Fibroblast of lung (primary cell): ENCODE data around the gene CCDC187. TPM values are rescaled to one million over a fixed set of nuclear protein-coding genes. Genes with fewer than 3 reads are reported as not detected.
A peak's percentile ranks its signal among the peaks of the same experiment; 100 is the strongest.

Source experiments
- DNase-seq, 2 donors: peaks; one replicate each; pipeline versions ENCODE4 v3.0.0 to v3.0.0-alpha.2; 2010; ENCODE audit warnings: low read depth in 2 of 2
- H2AFZ ChIP-seq: 2 replicates; pipeline ENCODE4 v1.5.1; 2012; ENCODE audit warnings: low read length, control low read depth, inconsistent platforms
- H3K27ac ChIP-seq: 2 replicates; pipeline ENCODE4 v1.5.1; 2011; ENCODE audit warnings: low read length, control low read depth; ENCODE audit not compliant: insufficient read depth
- H3K27me3 ChIP-seq: 2 replicates; pipeline ENCODE4 v1.5.1; 2011; ENCODE audit warnings: mild to moderate bottlenecking, low read length; ENCODE audit not compliant: control insufficient read depth, insufficient read depth
- H3K36me3 ChIP-seq: 2 replicates; pipeline ENCODE4 v1.5.1; 2011; ENCODE audit warnings: low read length; ENCODE audit not compliant: control insufficient read depth, insufficient read depth
- H3K4me1 ChIP-seq: 2 replicates; pipeline ENCODE4 v1.5.1; 2011; ENCODE audit warnings: low read length; ENCODE audit not compliant: control insufficient read depth, insufficient read depth; ENCODE audit errors: extremely low read depth
- H3K4me2 ChIP-seq: 2 replicates; pipeline ENCODE4 v1.5.1; 2011; ENCODE audit warnings: low read length, control low read depth; ENCODE audit not compliant: insufficient read depth; ENCODE audit errors: extremely low read depth
- H3K4me3 ChIP-seq, 4 experiments: fragments of 200-600 bp in 1 of 4; sonication (generic) in 1 of 4; replicated peaks in 1 of 4; 2 replicates each; pipeline ENCODE4 v1.5.1; 2011 to 2016; ENCODE audit warnings: low read length in 4 of 4, low read depth in 3 of 4, mild to moderate bottlenecking in 3 of 4, control low read depth in 2 of 4, inconsistent platforms in 1 of 4, mixed read lengths in 1 of 4; ENCODE audit not compliant: insufficient read depth in 1 of 4; ENCODE audit errors: control extremely low read depth in 1 of 4
- H3K79me2 ChIP-seq: 2 replicates; pipeline ENCODE4 v1.5.1; 2012; ENCODE audit warnings: mild to moderate bottlenecking, low read length, inconsistent platforms; ENCODE audit not compliant: control insufficient read depth, insufficient read depth
- H3K9ac ChIP-seq: 2 replicates; pipeline ENCODE4 v1.5.1; 2011; ENCODE audit warnings: mild to moderate bottlenecking, low read length, control low read depth; ENCODE audit not compliant: insufficient read depth
- H3K9me3 ChIP-seq: 2 replicates; pipeline ENCODE4 v1.5.1; 2012; ENCODE audit warnings: low read depth, low read length; ENCODE audit not compliant: control insufficient read depth, insufficient read depth
- H4K20me1 ChIP-seq: 2 replicates; pipeline ENCODE4 v1.5.1; 2011; ENCODE audit warnings: low read length; ENCODE audit not compliant: control insufficient read depth, insufficient read depth; ENCODE audit errors: extremely low read depth
- EZH2 ChIP-seq: IDR thresholded peaks from 2 replicates; pipeline ENCODE4 v1.5.1; 2012; ENCODE audit warnings: low read length, control low read depth, mild to moderate bottlenecking; ENCODE audit errors: missing control alignments
- polyA plus RNA-seq, 2 donors: library from polyadenylated mRNA; depleted of rRNA in 1 of 2; stranded (reverse) in 1 of 2; unstranded in 1 of 2; fragments of >200 nt; gene quantifications; 2 replicates each; pipeline ENCODE4 v1.2.1, GENCODE V29; 2011 to 2012; ENCODE audit warnings: missing spikeins in 1 of 2
- total RNA-seq: library from RNA; depleted of rRNA; stranded (reverse); fragments of >200 nt; gene quantifications from 2 replicates; pipeline ENCODE4 v1.2.1, GENCODE V29; 2014
- TF ChIP-seq, protein P1 (sequence below), 2 donors: IDR thresholded peaks in 1 of 2; conservative IDR thresholded peaks in 1 of 2; 1 replicate in 1 of 2; 2 replicates in 1 of 2; pipeline ENCODE4 v1.5.1; 2011 to 2012; ENCODE audit warnings: low read length in 2 of 2, control low read depth in 1 of 2, inconsistent platforms in 1 of 2, low read depth in 1 of 2, mild to moderate bottlenecking in 1 of 2

CCDC187 gene
- total and polyA plus RNA-seq, 2 donors (not counting 1 experiment from before 2014, with no cell fraction given): not detected

DNA sequence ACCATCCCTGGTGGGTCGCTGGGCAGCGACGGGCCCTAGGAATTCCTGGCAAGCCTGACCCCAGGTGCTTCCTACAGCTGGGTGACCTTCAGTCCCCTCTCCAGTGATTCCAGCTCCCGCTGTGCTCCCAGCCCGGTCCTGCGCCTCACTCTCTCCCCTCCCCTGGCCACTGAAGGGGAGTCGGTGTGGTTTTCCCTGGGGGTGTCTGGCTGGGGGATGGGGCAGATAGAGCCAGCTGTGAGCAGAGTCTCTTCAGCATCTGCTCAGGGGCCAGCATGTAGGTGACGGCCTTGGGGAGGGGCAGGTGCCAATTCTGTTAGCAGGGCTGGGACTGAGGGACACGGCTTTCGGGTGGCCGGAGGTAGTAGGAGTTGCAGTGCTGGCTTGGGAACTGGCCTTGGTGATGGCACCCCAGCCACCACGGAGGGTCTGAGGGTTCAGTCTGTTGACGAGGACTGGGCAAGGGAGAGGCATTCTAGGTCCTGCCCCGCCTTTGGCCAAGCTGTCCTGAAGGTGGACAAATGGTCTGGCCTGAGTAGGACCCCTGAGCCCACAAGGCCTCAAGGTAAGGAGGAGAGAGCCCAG, 26.6 kb upstream of the CCDC187 start:
- H3K36me3 ChIP-seq: peaks cover 15% of the 10 kb centered on the region
- H3K9ac ChIP-seq: no peak overlapping the region
- no peak overlapping the region for H2AFZ ChIP-seq
- peak overlapping the region in 1 of 4 experiments; percentile 19 for H3K4me3 ChIP-seq
- peak overlapping the region; percentile 11 for H3K4me2 ChIP-seq
- peaks cover 24% of the 10 kb centered on the region for H3K4me1 ChIP-seq
- H3K79me2 ChIP-seq: peaks cover 64% of the 10 kb centered on the region
- no peak overlapping the region for H3K27ac ChIP-seq
- TF ChIP-seq EZH2: no peak
- TF ChIP-seq, protein P1, sequence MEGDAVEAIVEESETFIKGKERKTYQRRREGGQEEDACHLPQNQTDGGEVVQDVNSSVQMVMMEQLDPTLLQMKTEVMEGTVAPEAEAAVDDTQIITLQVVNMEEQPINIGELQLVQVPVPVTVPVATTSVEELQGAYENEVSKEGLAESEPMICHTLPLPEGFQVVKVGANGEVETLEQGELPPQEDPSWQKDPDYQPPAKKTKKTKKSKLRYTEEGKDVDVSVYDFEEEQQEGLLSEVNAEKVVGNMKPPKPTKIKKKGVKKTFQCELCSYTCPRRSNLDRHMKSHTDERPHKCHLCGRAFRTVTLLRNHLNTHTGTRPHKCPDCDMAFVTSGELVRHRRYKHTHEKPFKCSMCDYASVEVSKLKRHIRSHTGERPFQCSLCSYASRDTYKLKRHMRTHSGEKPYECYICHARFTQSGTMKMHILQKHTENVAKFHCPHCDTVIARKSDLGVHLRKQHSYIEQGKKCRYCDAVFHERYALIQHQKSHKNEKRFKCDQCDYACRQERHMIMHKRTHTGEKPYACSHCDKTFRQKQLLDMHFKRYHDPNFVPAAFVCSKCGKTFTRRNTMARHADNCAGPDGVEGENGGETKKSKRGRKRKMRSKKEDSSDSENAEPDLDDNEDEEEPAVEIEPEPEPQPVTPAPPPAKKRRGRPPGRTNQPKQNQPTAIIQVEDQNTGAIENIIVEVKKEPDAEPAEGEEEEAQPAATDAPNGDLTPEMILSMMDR (conservative IDR thresholded peaks at IDR 0.05 in 1 of 2, IDR thresholded peaks at IDR 0.05 in 1 of 2; ENCODE audit: low read depth in 1 of 2, low read length in 2 of 2): no peak
- DNase-seq: no peak
- H3K27me3 ChIP-seq: no peaks in the 10 kb centered on the region
- no peaks in the 10 kb centered on the region for H4K20me1 ChIP-seq
- H3K9me3 ChIP-seq: no peaks in the 10 kb centered on the region

DNA sequence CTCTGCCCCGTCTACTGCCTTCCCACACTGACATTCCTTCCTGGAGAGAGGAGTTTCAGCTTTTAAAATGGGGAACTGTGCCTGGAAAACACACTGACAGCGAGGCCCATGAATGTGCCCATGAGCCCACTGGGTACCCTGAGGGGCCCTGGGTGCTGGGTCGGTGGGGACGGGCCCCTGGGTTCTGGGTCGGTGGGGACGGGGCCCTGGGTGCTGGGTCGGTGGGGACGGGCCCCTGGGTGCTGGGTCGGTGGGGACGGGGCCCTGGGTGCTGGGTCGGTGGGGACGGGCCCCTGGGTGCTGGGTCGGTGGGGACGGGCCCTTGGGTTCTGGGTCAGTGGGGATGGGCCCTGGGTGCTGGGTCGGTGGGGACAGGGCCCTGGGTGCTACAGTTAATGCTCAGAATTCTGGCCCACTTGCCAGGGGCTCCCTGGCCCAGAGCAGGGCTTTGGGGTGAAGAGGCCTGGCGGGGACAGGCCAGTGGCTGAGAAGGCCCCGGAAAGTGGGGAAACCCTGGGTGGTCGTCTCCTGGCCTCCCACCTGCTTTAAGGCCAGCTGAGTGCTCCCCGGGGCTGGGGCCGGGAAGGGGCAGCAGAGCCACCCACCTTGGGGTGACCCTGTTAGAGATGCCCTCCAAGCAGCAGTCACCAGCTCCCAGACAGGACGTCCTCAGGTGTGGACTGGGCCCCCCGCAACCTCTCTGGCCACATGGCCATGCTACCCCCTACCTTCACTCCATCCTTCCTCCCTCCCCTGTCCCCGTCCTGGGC, 25.9 kb upstream of the CCDC187 start:
- peaks cover 64% of the 10 kb centered on the region for H3K79me2 ChIP-seq

DNA sequence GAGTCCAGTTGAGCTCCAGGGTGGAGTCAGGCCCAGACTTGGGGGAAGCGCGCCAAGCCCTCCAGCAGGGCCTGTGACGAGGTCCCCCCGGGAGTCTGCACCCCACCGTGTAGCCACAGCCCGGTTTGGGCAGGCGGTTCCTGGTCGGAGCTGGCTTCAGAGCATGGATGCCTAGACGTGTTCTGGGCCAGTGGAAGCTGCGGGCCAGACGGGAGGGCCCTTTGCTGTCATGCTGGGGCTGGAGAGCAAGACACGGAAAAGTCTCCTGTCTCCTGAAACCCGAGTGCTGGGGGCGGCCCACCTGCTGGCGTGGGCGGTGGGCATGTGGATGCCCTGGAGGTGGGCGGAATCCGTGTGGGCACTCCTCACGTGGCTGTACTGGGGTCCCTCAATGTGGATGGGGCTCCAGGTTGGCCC, 25.3 kb upstream of the CCDC187 start:
- TF ChIP-seq, protein P1 (conservative IDR thresholded peaks at IDR 0.05 in 1 of 2, IDR thresholded peaks at IDR 0.05 in 1 of 2; ENCODE audit: low read depth in 1 of 2, low read length in 2 of 2): no peak
- TF ChIP-seq EZH2: no peak
- Histone ChIP-seq H3K4me2 (peak overlapping the region; percentile 93), H3K4me1 (peaks cover 27% of the 10 kb centered on the region), H3K36me3 (peaks cover 10% of the 10 kb centered on the region), H3K9ac (peak overlapping the region; percentile 88), H2AFZ (no peak overlapping the region), H4K20me1 (no peaks in the 10 kb centered on the region), H3K9me3 (no peaks in the 10 kb centered on the region), H3K79me2 (peaks cover 63% of the 10 kb centered on the region), H3K4me3 (peak overlapping the region; percentile 78 to 95 (median 86)), H3K27me3 (no peaks in the 10 kb centered on the region), H3K27ac (peak overlapping the region; percentile 87)
- DNase-seq: no peak

More for the DNA sequence above, 25.9 kb upstream of the CCDC187 start:
- DNase-seq: no peak
- Histone ChIP-seq H4K20me1 (no peaks in the 10 kb centered on the region), H2AFZ (no peak overlapping the region), H3K36me3 (peaks cover 12% of the 10 kb centered on the region), H3K4me1 (peaks cover 27% of the 10 kb centered on the region), H3K4me3 (peak overlapping the region; percentile 78 to 95 (median 86)), H3K4me2 (peak overlapping the region; percentile 93), H3K9ac (peak overlapping the region; percentile 88), H3K27ac (peak overlapping the region; percentile 87), H3K27me3 (no peaks in the 10 kb centered on the region), H3K9me3 (no peaks in the 10 kb centered on the region)
- TF ChIP-seq, protein P1 (conservative IDR thresholded peaks at IDR 0.05 in 1 of 2, IDR thresholded peaks at IDR 0.05 in 1 of 2; ENCODE audit: low read depth in 1 of 2, low read length in 2 of 2): no peak
- TF ChIP-seq EZH2: no peak
